Mesodermal cell (in vitro differentiated cells): ENCODE data around the gene HBM.

Source experiments
- H3K27ac ChIP-seq: 2 replicates; pipeline ENCODE4 v1.7.0; 2013; ENCODE audit warnings: mild to moderate bottlenecking, low read depth, low read length, moderate library complexity; ENCODE audit not compliant: severe bottlenecking
- H3K36me3 ChIP-seq: 2 replicates; pipeline ENCODE4 v1.7.1; 2013; ENCODE audit warnings: mild to moderate bottlenecking, low read length, moderate library complexity; ENCODE audit not compliant: control insufficient read depth, insufficient read depth
- H3K4me1 ChIP-seq: one replicate; pipeline ENCODE4 v1.7.1; 2013; ENCODE audit warnings: mild to moderate bottlenecking, low read length; ENCODE audit not compliant: insufficient read depth, control insufficient read depth, poor library complexity, severe bottlenecking
- H3K4me3 ChIP-seq: 2 replicates; pipeline ENCODE4 v1.7.0; 2013; ENCODE audit warnings: low read length, control low read depth, mild to moderate bottlenecking; ENCODE audit not compliant: insufficient read depth, poor library complexity, severe bottlenecking; ENCODE audit errors: extremely low read depth
- H3K9me3 ChIP-seq: 2 replicates; pipeline ENCODE4 v1.7.1; 2013; ENCODE audit warnings: mild to moderate bottlenecking, low read length, moderate library complexity; ENCODE audit not compliant: control insufficient read depth
- WGBS, 2 experiments: methylation state at CpG; one replicate each; pipeline ENCODE4 v1.1.5; 2013; ENCODE audit warnings: missing lambda C conversion rate in 2 of 2; ENCODE audit not compliant: insufficient coverage in 2 of 2; 5-methylcytosine and 5-hydroxymethylcytosine counted together

Gene HBM

GRCh38 chr16:129075-129474, 36.7 kb upstream of the HBM start:
- Histone ChIP-seq H3K4me1 (no peaks in the 10 kb centered on the region), H3K36me3 (no peaks in the 10 kb centered on the region), H3K4me3 (no peak overlapping the region), H3K9me3 (no peaks in the 10 kb centered on the region), H3K27ac (no peak overlapping the region)
- 87 to 100% methylated on average over 2 of the region's 2 CpGs for WGBS, 2 experiments

DNA sequence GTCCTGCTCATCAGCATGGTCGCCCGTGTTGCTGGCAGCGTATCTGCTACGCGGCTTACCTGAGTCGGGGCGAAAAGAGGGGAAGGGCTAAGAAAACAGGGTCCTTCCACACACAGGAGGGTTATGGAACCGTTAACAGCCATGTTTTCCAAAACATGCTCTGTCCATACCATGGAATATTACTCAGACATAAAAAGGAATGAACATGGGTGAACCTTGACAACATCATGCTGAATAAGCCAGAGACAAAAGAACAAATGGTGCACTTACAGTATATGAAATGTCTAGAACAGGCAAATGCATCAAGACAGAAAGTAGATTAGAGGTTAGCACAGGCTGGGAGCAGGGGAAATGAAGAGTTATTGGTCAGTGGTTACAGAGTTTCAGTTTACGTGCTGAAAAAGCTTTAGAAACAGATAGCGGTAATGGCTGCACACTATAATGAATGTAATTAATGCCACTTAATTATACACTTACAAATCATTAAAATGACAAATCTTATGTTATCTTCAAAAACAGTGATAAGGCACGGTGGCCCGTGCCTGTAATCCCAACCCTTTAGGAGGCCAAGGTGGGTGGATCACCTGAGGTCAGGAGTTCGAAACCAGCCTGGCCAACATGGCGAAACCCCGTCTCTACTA, 35.1 kb upstream of the HBM start:
- WGBS, 2 experiments = 94 to 98% methylated on average over 12 to 13 of the region's 15 CpGs
- Histone ChIP-seq H3K9me3 (no peaks in the 10 kb centered on the region), H3K27ac (no peak overlapping the region), H3K36me3 (no peaks in the 10 kb centered on the region), H3K4me3 (no peak overlapping the region), H3K4me1 (no peaks in the 10 kb centered on the region)

- Histone ChIP-seq H3K36me3 (no peaks in the 10 kb centered on the region), H3K27ac (no peak overlapping the region), H3K4me3 (no peak overlapping the region), H3K9me3 (no peaks in the 10 kb centered on the region), H3K4me1 (no peaks in the 10 kb centered on the region)
- WGBS, 2 experiments = 91 to 94% methylated on average over 6 to 7 of the region's 7 CpGs
Observed at GRCh38 chr16:132120-132519, 33.7 kb upstream of the HBM start.

DNA sequence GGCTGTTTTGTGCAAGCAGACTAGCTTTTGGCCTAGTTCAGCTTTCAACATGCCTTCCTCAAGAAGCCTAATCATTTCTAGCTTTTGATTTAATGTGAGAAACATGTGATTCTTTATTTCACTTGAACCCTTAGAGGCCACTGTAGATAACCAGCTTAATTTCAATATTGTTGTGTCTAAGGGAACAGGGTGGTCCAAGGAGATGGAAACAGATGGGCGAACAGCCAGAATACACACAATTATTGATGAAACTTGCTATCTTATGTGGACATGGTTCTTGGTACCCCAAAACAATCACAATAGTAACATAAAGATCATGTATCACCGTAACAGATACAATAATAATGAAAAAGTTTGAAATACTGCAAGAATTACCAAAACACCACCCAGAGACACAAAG, 32.1 kb upstream of the HBM start:
- Histone ChIP-seq H3K27ac (no peak overlapping the region), H3K4me3 (no peak overlapping the region), H3K4me1 (no peaks in the 10 kb centered on the region), H3K9me3 (no peaks in the 10 kb centered on the region), H3K36me3 (no peaks in the 10 kb centered on the region)
- WGBS, 2 experiments = no CpG with 5 or more reads among the region's 2 CpGs

DNA sequence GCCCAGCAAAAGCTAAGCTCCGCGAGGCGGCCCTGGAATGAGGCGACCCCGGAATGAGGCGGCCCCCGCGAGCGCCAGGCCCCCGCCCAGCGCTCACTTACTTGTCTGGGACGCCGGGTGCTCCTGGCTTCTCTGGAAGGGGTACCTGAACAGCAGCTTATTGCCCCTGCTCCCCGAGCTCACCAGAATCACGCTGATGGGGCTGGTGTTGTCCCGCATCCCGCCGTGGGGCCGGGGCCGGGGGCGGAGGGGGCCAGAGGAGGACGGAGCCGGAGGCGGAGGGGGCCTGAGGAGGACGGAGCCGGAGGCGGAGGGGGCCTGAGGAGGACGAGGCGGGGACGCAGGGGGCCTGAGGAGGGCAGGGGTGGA, 27.7 kb upstream of the HBM start:
- WGBS, 2 experiments = 4 to 6% methylated on average over 11 to 13 of the region's 30 CpGs
- Histone ChIP-seq H3K36me3 (no peaks in the 10 kb centered on the region), H3K27ac (peak overlapping the region; percentile 76), H3K9me3 (no peaks in the 10 kb centered on the region), H3K4me3 (peak overlapping the region; percentile 66), H3K4me1 (no peaks in the 10 kb centered on the region)

GRCh38 chr16:140175-140857, 25.5 kb upstream of the HBM start:
- no peaks in the 10 kb centered on the region for H3K9me3 ChIP-seq
- 86 to 94% methylated on average over 3 to 4 of the region's 10 CpGs for WGBS, 2 experiments
- no peak overlapping the region for H3K27ac ChIP-seq

DNA sequence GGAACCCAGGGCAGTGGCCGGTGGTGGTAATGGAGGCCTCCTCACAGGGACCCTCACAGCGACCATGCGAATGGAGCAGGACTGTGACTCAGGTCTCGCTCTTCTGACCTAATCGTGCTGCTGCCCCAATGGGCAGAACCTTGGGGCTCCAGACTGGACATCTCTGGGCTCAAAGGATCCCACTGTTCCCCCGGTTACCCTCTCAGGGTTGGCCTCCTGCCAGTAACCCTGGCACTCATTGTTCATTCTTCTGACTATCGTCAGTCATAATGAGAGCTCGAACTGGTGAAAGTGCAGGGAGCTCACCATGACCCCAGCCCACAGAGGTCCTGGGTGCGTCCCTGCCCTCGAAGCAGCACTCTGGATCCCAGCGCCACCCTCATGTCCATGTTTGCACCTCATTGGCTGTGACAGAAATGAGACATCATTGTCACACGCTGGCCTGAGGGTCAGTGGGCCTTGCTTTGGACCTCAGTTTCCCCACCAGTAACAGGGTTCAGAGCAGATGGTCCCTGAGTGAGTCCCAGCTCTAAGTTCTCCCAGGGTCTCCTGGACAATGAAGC, 23.3 kb upstream of the HBM start:
- 89 to 90% methylated on average over 12 of the region's 12 CpGs for WGBS, 2 experiments

More at GRCh38 chr16:140175-140857, 25.5 kb upstream of the HBM start:
- no peaks in the 10 kb centered on the region for H3K36me3 ChIP-seq
- H3K4me1 ChIP-seq = no peaks in the 10 kb centered on the region
- no peak overlapping the region for H3K4me3 ChIP-seq

DNA sequence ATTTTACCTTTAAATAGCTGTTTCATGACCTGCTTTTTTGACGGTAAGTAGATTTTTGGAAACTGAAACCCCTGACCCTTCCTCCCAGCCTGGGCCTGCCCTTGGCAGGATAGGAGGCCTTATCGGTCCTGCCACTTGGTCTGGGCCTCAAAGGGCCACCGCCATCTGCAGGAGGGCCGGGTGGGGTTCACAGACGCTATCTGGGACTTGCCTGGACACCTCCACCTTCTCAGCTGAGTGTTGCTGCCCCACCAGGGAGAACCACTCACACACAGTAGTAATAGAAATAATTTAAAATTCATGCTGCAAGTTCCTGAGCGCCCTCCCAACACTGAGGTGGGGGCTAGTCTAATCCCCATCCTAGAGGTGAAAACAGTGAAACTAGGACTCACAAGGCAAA, 22.7 kb upstream of the HBM start:
- Histone ChIP-seq H3K36me3 (no peaks in the 10 kb centered on the region), H3K9me3 (no peaks in the 10 kb centered on the region), H3K27ac (no peak overlapping the region), H3K4me1 (no peaks in the 10 kb centered on the region), H3K4me3 (no peak overlapping the region)
- WGBS, 2 experiments = 86 to 90% methylated on average over 2 to 5 of the region's 6 CpGs

More for the DNA sequence above, 23.3 kb upstream of the HBM start:
- H3K27ac ChIP-seq = no peak overlapping the region
- H3K4me3 ChIP-seq = no peak overlapping the region
- H3K9me3 ChIP-seq = no peaks in the 10 kb centered on the region
- no peaks in the 10 kb centered on the region for H3K36me3 ChIP-seq
- H3K4me1 ChIP-seq = no peaks in the 10 kb centered on the region

- no peak overlapping the region for H3K4me3 ChIP-seq
- no peaks in the 10 kb centered on the region for H3K9me3 ChIP-seq
- WGBS, 2 experiments = 81 to 86% methylated on average over 5 to 6 of the region's 6 CpGs
- H3K27ac ChIP-seq = no peak overlapping the region
- no peaks in the 10 kb centered on the region for H3K4me1 ChIP-seq
- H3K36me3 ChIP-seq = no peaks in the 10 kb centered on the region
Observed at GRCh38 chr16:143456-143855, 22.3 kb upstream of the HBM start.

DNA sequence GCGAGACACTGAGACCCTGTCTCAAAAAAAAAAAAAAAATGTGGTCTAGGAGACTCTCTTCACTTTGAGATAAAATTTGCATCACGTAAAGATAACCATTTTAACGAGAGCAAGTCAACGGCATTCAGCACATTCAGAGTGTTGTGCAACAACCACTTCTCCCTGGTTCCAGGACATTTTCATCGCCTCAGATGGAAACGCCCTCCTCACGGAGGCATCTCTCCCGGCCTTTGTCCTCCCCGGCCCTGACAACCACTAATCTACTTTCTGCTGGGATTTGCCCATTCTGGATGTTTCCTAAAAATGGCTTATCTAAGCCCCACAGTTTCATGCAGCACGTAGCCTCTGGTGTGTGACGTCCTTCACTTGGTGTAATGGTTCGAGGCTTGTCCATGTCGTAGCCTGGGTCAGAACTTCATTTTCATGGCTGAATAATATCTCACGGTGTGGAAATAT, 21.0 kb upstream of the HBM start:
- 93 to 97% methylated on average over 14 of the region's 14 CpGs for WGBS, 2 experiments
- H3K36me3 ChIP-seq = no peaks in the 10 kb centered on the region

GRCh38 chr16:146646-147045, 19.1 kb upstream of the HBM start:
- no CpG with 5 or more reads among the region's 2 CpGs for WGBS, 2 experiments
- Histone ChIP-seq H3K36me3 (no peaks in the 10 kb centered on the region), H3K4me3 (no peak overlapping the region), H3K4me1 (no peaks in the 10 kb centered on the region), H3K27ac (no peak overlapping the region), H3K9me3 (no peaks in the 10 kb centered on the region)

More for the DNA sequence above, 21.0 kb upstream of the HBM start:
- Histone ChIP-seq H3K9me3 (no peaks in the 10 kb centered on the region), H3K27ac (no peak overlapping the region), H3K4me1 (no peaks in the 10 kb centered on the region), H3K4me3 (no peak overlapping the region)
